HEK293T (cell line): ENCODE measurements around the gene AKAP6.

Experiments
- CTCF ChIA-PET: fragments of 350-600 bp; formaldehyde crosslinking; extraction: SDS; loops from one replicate; lab custom pipeline; 2021; ENCODE audit warnings: antibody characterized with exemption, inconsistent platforms; lab: Yijun Ruan, JAX
- POLR2A ChIA-PET: fragments of 350-600 bp; formaldehyde crosslinking; extraction: SDS; loops from one replicate; lab custom pipeline; 2020; ENCODE audit warnings: antibody characterized with exemption, inconsistent platforms; lab: Yijun Ruan, JAX
- DNase-seq: peaks from one replicate; pipeline ENCODE4 v3.0.0; 2012; ENCODE audit warnings: mixed read lengths; ENCODE audit errors: extremely low spot score
- ARNT ChIP-seq: fragments of 450-650 bp; IDR thresholded peaks from 2 replicates; pipeline ENCODE4 v1.6.1; 2017; ENCODE audit warnings: mild to moderate bottlenecking
- BHLHE40 ChIP-seq: fragments of 450-650 bp; IDR thresholded peaks from 2 replicates; pipeline ENCODE4 v1.6.1; 2016; ENCODE audit warnings: mild to moderate bottlenecking, moderate library complexity, borderline replicate concordance
- CTBP1 ChIP-seq: fragments of 450-650 bp; IDR thresholded peaks from 2 replicates; pipeline ENCODE4 v1.6.1; 2016; ENCODE audit warnings: borderline replicate concordance
- ELF4 ChIP-seq: fragments of 450-650 bp; IDR thresholded peaks from 2 replicates; pipeline ENCODE4 v1.6.1; 2017; ENCODE audit warnings: antibody characterized with exemption
- FOXA1 ChIP-seq: fragments of 450-650 bp; IDR thresholded peaks from 2 replicates; pipeline ENCODE4 v1.6.1; 2016; ENCODE audit warnings: mild to moderate bottlenecking
- FOXK2 ChIP-seq: fragments of 450-650 bp; IDR thresholded peaks from 2 replicates; pipeline ENCODE4 v1.6.1; 2016; ENCODE audit warnings: mild to moderate bottlenecking
- FOXM1 ChIP-seq: fragments of 450-650 bp; IDR thresholded peaks from 2 replicates; pipeline ENCODE4 v1.6.1; 2017; ENCODE audit warnings: mild to moderate bottlenecking, borderline replicate concordance
- HDGF ChIP-seq: fragments of 450-650 bp; IDR thresholded peaks from 2 replicates; pipeline ENCODE4 v1.6.1; 2017; ENCODE audit warnings: antibody characterized with exemption, borderline replicate concordance
- L3MBTL2 ChIP-seq: fragments of 450-650 bp; conservative IDR thresholded peaks from 2 replicates; pipeline ENCODE4 v1.6.1; 2016; ENCODE audit warnings: mild to moderate bottlenecking
- LEF1 ChIP-seq: fragments of 450-650 bp; IDR thresholded peaks from 2 replicates; pipeline ENCODE4 v1.6.1; 2017; ENCODE audit warnings: mild to moderate bottlenecking, borderline replicate concordance
- NFRKB ChIP-seq: fragments of 450-650 bp; IDR thresholded peaks from 2 replicates; pipeline ENCODE4 v1.6.1; 2016; ENCODE audit warnings: mild to moderate bottlenecking, moderate library complexity
- PKNOX1 ChIP-seq: fragments of 450-650 bp; IDR thresholded peaks from 2 replicates; pipeline ENCODE4 v1.6.1; 2016
- SP1 ChIP-seq: fragments of 450-650 bp; IDR thresholded peaks from 2 replicates; pipeline ENCODE4 v1.6.1; 2017
- SUZ12 ChIP-seq: fragments of 450-650 bp; IDR thresholded peaks from 2 replicates; pipeline ENCODE4 v1.6.1; 2016; ENCODE audit warnings: mild to moderate bottlenecking
- TARDBP ChIP-seq: fragments of 450-650 bp; IDR thresholded peaks from 2 replicates; pipeline ENCODE4 v1.6.1; 2016
- ZNF384 ChIP-seq: fragments of 450-650 bp; IDR thresholded peaks from 2 replicates; pipeline ENCODE4 v1.6.1; 2016

AKAP6 gene

DNA sequence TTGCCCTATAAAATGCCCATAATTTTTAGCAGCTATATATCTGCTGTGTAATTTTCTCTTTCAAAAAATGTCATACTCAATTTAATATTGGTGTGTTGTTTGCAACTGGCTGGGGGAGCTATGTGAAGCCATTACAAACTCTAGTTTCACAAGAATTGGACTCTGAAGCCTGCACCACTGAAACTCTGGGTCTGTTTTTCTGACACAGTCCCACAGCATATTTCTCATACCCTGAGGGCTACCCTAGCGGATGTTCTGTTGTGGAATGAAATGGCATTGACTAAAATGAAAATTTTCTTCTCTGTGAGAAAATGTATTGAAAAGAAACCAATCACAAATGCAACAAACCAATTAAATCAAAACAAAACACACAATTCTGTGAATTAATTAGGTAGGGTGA lies 325.0 kb downstream of the AKAP6 start:
- DNase-seq, result no peak
- CTCF ChIA-PET, result interaction anchor here (0.5 kb wide), 1 partner anchor 108 kb away, joined by 4 read pairs; no protein-coding TSS in a partner anchor
- POLR2A ChIA-PET, result no interaction called here
- TF ChIP-seq NFRKB, result no peak
- TF ChIP-seq L3MBTL2, result no peak
- TF ChIP-seq PKNOX1, result no peak
- no peak for TF ChIP-seq HDGF

DNA sequence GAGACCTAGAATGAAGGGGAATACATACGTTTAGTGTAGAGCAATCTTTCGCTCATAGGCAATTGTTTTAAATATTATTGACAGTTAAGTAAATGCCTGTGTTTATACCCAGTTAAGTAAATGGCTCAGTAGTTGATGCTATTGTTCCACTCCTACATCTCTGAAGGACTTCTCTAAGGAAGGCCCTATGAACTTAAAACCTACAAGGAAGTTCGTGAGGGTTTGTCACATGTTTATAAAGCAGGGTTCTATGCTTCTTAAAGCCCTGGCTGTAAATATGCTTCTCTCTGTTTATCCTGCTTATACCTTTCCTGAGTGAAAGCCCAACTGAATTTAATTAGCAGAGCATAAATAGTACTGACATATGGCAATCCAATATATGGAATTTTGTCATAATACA lies 327.5 kb downstream of the AKAP6 start:
- no peak for TF ChIP-seq BHLHE40
- TF ChIP-seq SUZ12, result no peak
- TF ChIP-seq ZNF384, result no peak
- TF ChIP-seq FOXK2, result no peak
- no peak for TF ChIP-seq CTBP1
- no peak for TF ChIP-seq L3MBTL2
- no peak for DNase-seq
- ChIA-PET POLR2A (no interaction called here), CTCF (no interaction called here)

GRCh38 chr14:32657081-32657480 lies 328.0 kb downstream of the AKAP6 start:
- no peak for DNase-seq
- CTCF ChIA-PET, result no interaction called here
- POLR2A ChIA-PET, result no interaction called here
- TF ChIP-seq ELF4 (no peak), CTBP1 (no peak), SUZ12 (no peak), FOXA1 (no peak), ARNT (no peak), FOXK2 (no peak), NFRKB (no peak), HDGF (no peak), L3MBTL2 (no peak), PKNOX1 (no peak), FOXM1 (no peak), TARDBP (no peak)

DNA sequence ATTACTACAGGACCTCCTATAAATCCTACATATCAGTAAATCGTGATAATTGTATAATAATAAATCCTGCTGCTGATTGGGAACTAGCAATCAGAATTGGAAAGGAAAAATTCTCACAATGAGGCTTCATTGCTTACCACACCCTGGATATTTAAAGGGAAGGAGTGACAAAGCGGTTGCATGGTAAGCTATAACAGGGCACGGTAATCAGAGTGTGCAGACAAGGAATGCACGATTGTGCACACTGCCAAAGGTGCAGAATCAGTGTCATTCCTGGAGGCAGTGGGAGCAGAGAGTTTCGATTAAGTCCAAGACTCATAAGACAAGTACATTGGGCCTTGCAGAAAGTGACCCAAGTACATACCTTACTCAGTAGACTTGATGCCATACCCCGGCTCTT lies 332.1 kb downstream of the AKAP6 start:
- no peak for TF ChIP-seq NFRKB
- no peak for TF ChIP-seq FOXA1
- TF ChIP-seq LEF1, result no peak
- no peak for TF ChIP-seq BHLHE40
- no peak for TF ChIP-seq L3MBTL2
- TF ChIP-seq TARDBP, result no peak
- no peak for TF ChIP-seq HDGF
- no peak for TF ChIP-seq ELF4
- no peak for TF ChIP-seq ARNT
- no peak for TF ChIP-seq FOXK2
- TF ChIP-seq FOXM1, result no peak
- no peak for TF ChIP-seq PKNOX1
- no peak for TF ChIP-seq SP1
- no peak for TF ChIP-seq CTBP1
- TF ChIP-seq SUZ12, result no peak
- no peak for TF ChIP-seq ZNF384
- POLR2A ChIA-PET, result no interaction called here
- CTCF ChIA-PET, result no interaction called here
- no peak for DNase-seq

- no peak for TF ChIP-seq PKNOX1
- TF ChIP-seq ARNT, result no peak
- no peak for TF ChIP-seq SUZ12
- TF ChIP-seq LEF1, result no peak
- TF ChIP-seq ELF4, result no peak
- TF ChIP-seq TARDBP, result no peak
- no peak for TF ChIP-seq FOXA1
- no peak for TF ChIP-seq HDGF
- TF ChIP-seq CTBP1, result no peak
- POLR2A ChIA-PET, result no interaction called here
- CTCF ChIA-PET, result no interaction called here
- no peak for DNase-seq
Measured at GRCh38 chr14:32662211-32662610, 333.1 kb downstream of the AKAP6 start.

GRCh38 chr14:32666308-32666707 lies 337.2 kb downstream of the AKAP6 start:
- ChIA-PET CTCF (no interaction called here), POLR2A (no interaction called here)
- TF ChIP-seq PKNOX1 (no peak), L3MBTL2 (no peak), SUZ12 (no peak), SP1 (no peak), FOXA1 (no peak), ARNT (no peak), HDGF (no peak), LEF1 (no peak)
- DNase-seq, result no peak
